Activated CD8-positive, alpha-beta T cell treated with anti-CD3 and anti-CD28 coated beads, Interleukin-2, amount 10 ng/mL, durations not matched to agents 7 days and 5 days (primary cell): ENCODE measurements around the gene CYP2C9. TPM values are rescaled to one million over a fixed set of nuclear protein-coding genes. Genes with fewer than 3 reads are reported as not detected.

Experiments
- total RNA-seq, 2 experiments: library from RNA; stranded (reverse); gene quantifications; one replicate each; pipeline ENCODE4 v1.2.3, GENCODE V29; 2021

Gene CYP2C9
- total RNA-seq, 2 experiments from 2014 or later = not detected

Other genes starting within 250 kb of the CYP2C9 start
- not detected for gene CYP2C19, start 176.0 kb upstream of the CYP2C9 start, total RNA-seq
- gene CYP2C8, start 130.8 kb downstream of the CYP2C9 start, total RNA-seq = not detected